PC-3 (cell line): ENCODE measurements around the gene R3HDM4. TPM values are rescaled to one million over a fixed set of nuclear protein-coding genes. Genes with fewer than 3 reads are reported as not detected.

ENCODE experiments used
- ATAC-seq: fragments of 200-7000 bp; cut with Tn5 transposase; 2 replicates; pipeline ENCODE4 v1.9.1; 2020; ENCODE audit warnings: mild to moderate bottlenecking, moderate library complexity
- BruUV-seq: library from RNA; stranded (reverse); fragments of 400-500 nt; replicated peaks from 2 replicates; lab custom pipeline; 2021; lab: Mats Ljungman, UMichigan
- CTCF ChIA-PET: fragments of 300-600 bp; sonication (Branson Sonifier 250); formaldehyde crosslinking; loops from one replicate; lab custom pipeline; 2022; ENCODE audit warnings: antibody characterized with exemption; lab: Charles Lee
- POLR2A ChIA-PET: fragments of 300-600 bp; sonication (Branson Sonifier 250); formaldehyde crosslinking; loops from one replicate; lab custom pipeline; 2022; ENCODE audit warnings: antibody characterized with exemption; ENCODE audit not compliant: unreplicated experiment; lab: Charles Lee
- DNase-seq: peaks from one replicate; pipeline ENCODE4 v3.0.0-alpha.2; 2015
- H2AFZ ChIP-seq: fragments of 300-600 bp; sonication (generic); 2 replicates; pipeline ENCODE4 v1.6.0; 2016; ENCODE audit warnings: antibody characterized with exemption, low read length
- H3F3A ChIP-seq: fragments of 300-600 bp; sonication (generic); one replicate; pipeline ENCODE4 v1.6.0; 2017; ENCODE audit warnings: antibody characterized with exemption, low read length, control low read depth, mild to moderate bottlenecking; ENCODE audit not compliant: unreplicated experiment
- H3K27ac ChIP-seq: fragments of 300-600 bp; sonication (generic); 2 replicates; pipeline ENCODE4 v1.5.1; 2016; ENCODE audit warnings: mild to moderate bottlenecking, low read length
- H3K27me3 ChIP-seq: fragments of 300-600 bp; sonication (generic); 2 replicates; pipeline ENCODE4 v1.6.1; 2016; ENCODE audit warnings: low read length, mixed read lengths
- H3K36me3 ChIP-seq: fragments of 300-600 bp; sonication (generic); 2 replicates; pipeline ENCODE4 v1.6.1; 2016; ENCODE audit warnings: low read depth, mixed run types, low read length, mixed read lengths
- H3K4me1 ChIP-seq: fragments of 300-600 bp; sonication (generic); 2 replicates; pipeline ENCODE4 v1.5.1; 2016; ENCODE audit warnings: low read length; ENCODE audit not compliant: insufficient read depth
- H3K4me2 ChIP-seq: fragments of 300-600 bp; sonication (generic); 2 replicates; pipeline ENCODE4 v1.6.0; 2016; ENCODE audit warnings: low read length
- H3K4me3 ChIP-seq: fragments of 300-600 bp; sonication (generic); 2 replicates; pipeline ENCODE4 v1.5.1; 2016; ENCODE audit warnings: mild to moderate bottlenecking, low read length, mixed read lengths
- H3K79me2 ChIP-seq: fragments of 300-600 bp; sonication (generic); 2 replicates; pipeline ENCODE4 v1.6.1; 2017; ENCODE audit warnings: low read length, mixed read lengths
- H3K9ac ChIP-seq: fragments of 300-600 bp; sonication (generic); 2 replicates; pipeline ENCODE4 v1.6.0; 2016; ENCODE audit warnings: mild to moderate bottlenecking, low read length
- H3K9me2 ChIP-seq: fragments of 300-600 bp; sonication (generic); replicated peaks from 2 replicates; pipeline ENCODE4 v1.6.1; 2016; ENCODE audit warnings: mixed run types, low read length, mixed read lengths
- H3K9me3 ChIP-seq: fragments of 300-600 bp; sonication (generic); 2 replicates; pipeline ENCODE4 v1.6.1; 2016; ENCODE audit warnings: low read length, mixed read lengths
- H4K20me1 ChIP-seq: fragments of 300-600 bp; sonication (generic); 2 replicates; pipeline ENCODE4 v1.6.1; 2016; ENCODE audit warnings: low read length, mixed read lengths
- EZH2 ChIP-seq: fragments of 300-600 bp; sonication (generic); IDR thresholded peaks from one replicate; pipeline ENCODE4 v1.6.1; 2017; ENCODE audit warnings: antibody characterized with exemption, mild to moderate bottlenecking, low read length; ENCODE audit not compliant: unreplicated experiment
- EZH2phosphoT487 ChIP-seq: fragments of 300-600 bp; sonication (generic); IDR thresholded peaks from 2 replicates; pipeline ENCODE4 v1.6.1; 2018; ENCODE audit warnings: mild to moderate bottlenecking, antibody characterized with exemption, low read length, borderline replicate concordance
- intact Hi-C: fragments of 100-400 bp; cut with micrococcal nuclease; formaldehyde crosslinking; loops from 2 replicates; pipeline ENCODE4 v1.9.0; 2023
- total RNA-seq: library from RNA; depleted of rRNA; stranded (reverse); fragments of >200 nt; gene quantifications from 2 replicates; pipeline ENCODE4 v1.2.3, GENCODE V29; 2014
- TF ChIP-seq, protein P1 (sequence below): fragments of 300-600 bp; sonication (generic); conservative IDR thresholded peaks from 2 replicates; pipeline ENCODE4 v1.5.1; 2017; ENCODE audit warnings: antibody characterized with exemption, low read depth, mild to moderate bottlenecking, low read length

Gene R3HDM4
- total RNA-seq, 1 experiment from 2014 or later: 44.9 TPM

DNA sequence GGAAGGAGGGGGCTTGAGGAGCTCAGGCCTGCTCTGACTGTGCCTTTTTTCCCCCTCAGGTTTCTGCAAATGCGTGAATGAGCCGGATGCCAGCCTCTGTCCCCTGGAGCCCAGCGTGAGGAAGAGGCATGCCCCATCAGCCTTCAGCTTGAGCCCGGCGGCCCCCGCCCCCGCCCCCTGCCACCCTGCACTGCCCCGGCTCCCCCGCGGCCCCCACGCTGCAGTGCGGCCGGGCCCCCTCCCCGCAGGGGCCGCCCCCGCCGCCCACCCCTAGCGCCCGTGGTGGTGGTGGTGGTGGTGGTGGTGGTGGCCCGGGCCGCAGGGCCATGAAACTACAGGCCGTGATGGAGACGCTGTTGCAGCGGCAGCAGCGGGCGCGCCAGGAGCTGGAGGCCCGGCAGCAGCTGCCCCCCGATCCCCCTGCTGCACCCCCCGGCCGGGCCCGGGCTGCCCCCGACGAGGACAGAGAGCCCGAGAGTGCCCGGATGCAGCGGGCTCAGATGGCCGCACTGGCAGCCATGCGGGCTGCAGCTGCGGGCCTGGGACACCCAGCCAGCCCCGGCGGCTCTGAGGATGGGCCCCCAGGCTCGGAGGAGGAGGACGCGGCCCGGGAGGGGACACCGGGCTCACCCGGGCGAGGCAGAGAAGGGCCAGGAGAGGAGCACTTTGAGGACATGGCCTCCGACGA, 16.3 kb upstream of the R3HDM4 start:
- no peak for TF ChIP-seq EZH2phosphoT487
- TF ChIP-seq EZH2: no peak
- TF ChIP-seq, protein P1, sequence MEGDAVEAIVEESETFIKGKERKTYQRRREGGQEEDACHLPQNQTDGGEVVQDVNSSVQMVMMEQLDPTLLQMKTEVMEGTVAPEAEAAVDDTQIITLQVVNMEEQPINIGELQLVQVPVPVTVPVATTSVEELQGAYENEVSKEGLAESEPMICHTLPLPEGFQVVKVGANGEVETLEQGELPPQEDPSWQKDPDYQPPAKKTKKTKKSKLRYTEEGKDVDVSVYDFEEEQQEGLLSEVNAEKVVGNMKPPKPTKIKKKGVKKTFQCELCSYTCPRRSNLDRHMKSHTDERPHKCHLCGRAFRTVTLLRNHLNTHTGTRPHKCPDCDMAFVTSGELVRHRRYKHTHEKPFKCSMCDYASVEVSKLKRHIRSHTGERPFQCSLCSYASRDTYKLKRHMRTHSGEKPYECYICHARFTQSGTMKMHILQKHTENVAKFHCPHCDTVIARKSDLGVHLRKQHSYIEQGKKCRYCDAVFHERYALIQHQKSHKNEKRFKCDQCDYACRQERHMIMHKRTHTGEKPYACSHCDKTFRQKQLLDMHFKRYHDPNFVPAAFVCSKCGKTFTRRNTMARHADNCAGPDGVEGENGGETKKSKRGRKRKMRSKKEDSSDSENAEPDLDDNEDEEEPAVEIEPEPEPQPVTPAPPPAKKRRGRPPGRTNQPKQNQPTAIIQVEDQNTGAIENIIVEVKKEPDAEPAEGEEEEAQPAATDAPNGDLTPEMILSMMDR: no peak
- no peaks in the 10 kb centered on the region for H3K9me3 ChIP-seq
- H4K20me1 ChIP-seq: no peaks in the 10 kb centered on the region
- H3K79me2 ChIP-seq: 0 out of 2 replicates have a peak, but pooled peaks cover 3% of the 10 kb centered on the region
- H3K9ac ChIP-seq: no peak overlapping the region
- H2AFZ ChIP-seq: no peak overlapping the region
- no TSS peak for BruUV-seq
- H3K27ac ChIP-seq: no peak overlapping the region
- no peak for DNase-seq
- H3K4me3 ChIP-seq: no peak overlapping the region
- ChIA-PET CTCF (no interaction called here), POLR2A (no interaction called here)
- no peak for ATAC-seq
- H3K36me3 ChIP-seq: no peaks in the 10 kb centered on the region
- H3F3A ChIP-seq: no peaks in the 10 kb centered on the region
- intact Hi-C loops: no loop called here
- no peaks in the 10 kb centered on the region for H3K27me3 ChIP-seq
- H3K4me2 ChIP-seq: no peak overlapping the region
- H3K9me2 ChIP-seq: no peaks in the 10 kb centered on the region
- H3K4me1 ChIP-seq: peaks cover 3% of the 10 kb centered on the region; the same call in 1 of the 2 replicates

DNA sequence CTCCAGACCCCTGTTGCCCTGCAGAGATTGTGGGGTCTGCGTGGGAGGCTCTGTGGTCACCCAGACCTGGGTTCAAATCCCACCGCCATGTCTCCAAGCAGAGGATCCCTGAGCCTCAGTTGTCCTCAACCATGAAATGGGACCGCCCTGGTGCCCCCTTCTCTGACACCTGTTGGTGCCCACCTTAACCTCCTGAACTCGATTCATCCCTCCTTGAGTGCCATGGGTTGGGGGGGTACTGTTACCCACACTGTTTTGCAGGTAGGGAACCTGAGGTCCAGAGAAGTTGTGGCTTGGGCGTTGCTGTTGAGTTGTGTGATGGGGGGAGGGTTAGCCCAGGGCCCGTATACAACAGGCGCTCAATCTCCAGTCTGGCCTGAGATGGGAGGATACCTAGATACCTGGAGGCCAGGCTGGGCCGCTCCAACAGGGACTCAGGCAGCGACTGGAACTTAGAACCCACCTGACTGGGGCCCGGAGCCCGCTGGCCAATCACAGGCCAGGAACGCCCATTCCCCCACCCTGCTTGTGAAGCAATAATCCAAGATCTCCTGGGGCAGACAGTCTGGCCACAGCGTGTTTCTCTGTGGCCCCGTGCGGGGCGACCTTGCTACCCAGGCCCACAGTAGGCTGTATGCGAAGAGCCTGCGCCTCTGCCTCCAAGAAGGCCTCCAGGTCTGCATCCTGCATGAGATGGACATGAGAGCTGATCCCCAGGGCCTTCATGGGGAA, 15.6 kb upstream of the R3HDM4 start:
- no peak overlapping the region for H3K4me2 ChIP-seq
- intact Hi-C loops: no loop called here
- H3F3A ChIP-seq: no peaks in the 10 kb centered on the region
- POLR2A ChIA-PET: no interaction called here
- H3K27ac ChIP-seq: no peak overlapping the region
- 0 out of 2 replicates have a peak, but pooled peaks cover 3% of the 10 kb centered on the region for H3K79me2 ChIP-seq
- no TSS peak for BruUV-seq
- H3K9me3 ChIP-seq: no peaks in the 10 kb centered on the region
- DNase-seq (no peak), ATAC-seq (no peak)
- no peak for TF ChIP-seq EZH2phosphoT487
- no peak for TF ChIP-seq EZH2
- TF ChIP-seq, protein P1: no peak
- H3K36me3 ChIP-seq: no peaks in the 10 kb centered on the region
- H3K4me1 ChIP-seq: no peaks in the 10 kb centered on the region; the same call in 1 of the 2 replicates
- H3K9ac ChIP-seq: no peak overlapping the region
- no peaks in the 10 kb centered on the region for H4K20me1 ChIP-seq
- H3K27me3 ChIP-seq: no peaks in the 10 kb centered on the region
- no peaks in the 10 kb centered on the region for H3K9me2 ChIP-seq
- H2AFZ ChIP-seq: no peak overlapping the region
- H3K4me3 ChIP-seq: no peak overlapping the region
- CTCF ChIA-PET: no interaction called here
